NOMO-1 (cell line): Measurements from ENCODE around the gene MRPL34.
A peak's percentile ranks its signal among the peaks of the same experiment; 100 is the strongest.

ENCODE experiments used
- DNase-seq, 2 experiments: peaks; one replicate each; lab custom pipeline; 2025; ENCODE audit not compliant: unreplicated experiment in 2 of 2; lab: John Stamatoyannopoulos, UW

MRPL34 gene

GRCh38 chr19:17327068-17327653 lies 21.5 kb downstream of the MRPL34 start:
- DNase-seq: no peak

GRCh38 chr19:17327654-17328516 lies 22.2 kb downstream of the MRPL34 start:
- DNase-seq: no peak

- DNase-seq: no peak
Measured at GRCh38 chr19:17328517-17329365, 23.1 kb downstream of the MRPL34 start.

DNA sequence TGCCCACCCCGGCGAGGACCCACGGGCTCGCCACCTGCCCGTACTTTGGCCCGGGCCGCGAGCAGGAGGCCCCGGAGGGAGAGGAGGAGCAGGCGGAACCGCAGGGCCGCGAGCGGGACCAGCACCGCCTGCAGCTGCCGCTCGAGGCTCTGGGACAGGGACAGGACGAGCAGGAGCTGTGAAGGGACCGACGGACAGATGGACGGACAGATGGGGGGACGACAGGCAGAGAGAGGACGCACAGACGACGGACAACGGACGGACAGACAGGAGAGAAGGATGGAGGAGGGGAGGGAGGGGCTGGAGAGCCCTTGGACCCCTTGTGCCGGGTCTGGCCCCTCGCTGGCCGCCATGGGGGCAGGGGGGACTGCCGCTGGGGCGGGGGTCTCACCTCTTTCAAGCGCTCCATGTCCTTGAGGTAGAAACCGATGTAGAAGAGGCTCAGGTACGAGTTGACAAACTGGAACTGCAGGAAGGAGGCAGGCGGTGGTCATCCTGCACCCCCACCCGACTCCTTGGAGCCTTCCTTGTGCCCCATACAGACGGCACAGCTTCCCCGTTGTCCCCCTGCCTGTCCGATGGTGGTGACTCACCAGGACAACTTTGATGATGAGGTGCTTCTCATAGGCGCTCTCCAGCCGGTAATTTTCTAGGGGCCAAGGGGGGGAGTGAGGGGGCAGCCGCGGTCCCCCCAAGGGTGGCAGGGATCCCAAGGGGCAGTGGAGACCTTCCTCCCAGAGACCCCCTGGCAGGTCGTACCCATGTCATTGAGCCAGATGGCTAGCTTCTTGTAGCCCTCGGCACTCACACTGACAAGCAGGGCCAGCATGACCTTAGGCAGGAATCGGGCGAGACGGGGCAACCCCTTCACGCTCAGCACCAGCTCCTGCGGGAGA lies 23.9 kb downstream of the MRPL34 start:
- DNase-seq: no peak

DNA sequence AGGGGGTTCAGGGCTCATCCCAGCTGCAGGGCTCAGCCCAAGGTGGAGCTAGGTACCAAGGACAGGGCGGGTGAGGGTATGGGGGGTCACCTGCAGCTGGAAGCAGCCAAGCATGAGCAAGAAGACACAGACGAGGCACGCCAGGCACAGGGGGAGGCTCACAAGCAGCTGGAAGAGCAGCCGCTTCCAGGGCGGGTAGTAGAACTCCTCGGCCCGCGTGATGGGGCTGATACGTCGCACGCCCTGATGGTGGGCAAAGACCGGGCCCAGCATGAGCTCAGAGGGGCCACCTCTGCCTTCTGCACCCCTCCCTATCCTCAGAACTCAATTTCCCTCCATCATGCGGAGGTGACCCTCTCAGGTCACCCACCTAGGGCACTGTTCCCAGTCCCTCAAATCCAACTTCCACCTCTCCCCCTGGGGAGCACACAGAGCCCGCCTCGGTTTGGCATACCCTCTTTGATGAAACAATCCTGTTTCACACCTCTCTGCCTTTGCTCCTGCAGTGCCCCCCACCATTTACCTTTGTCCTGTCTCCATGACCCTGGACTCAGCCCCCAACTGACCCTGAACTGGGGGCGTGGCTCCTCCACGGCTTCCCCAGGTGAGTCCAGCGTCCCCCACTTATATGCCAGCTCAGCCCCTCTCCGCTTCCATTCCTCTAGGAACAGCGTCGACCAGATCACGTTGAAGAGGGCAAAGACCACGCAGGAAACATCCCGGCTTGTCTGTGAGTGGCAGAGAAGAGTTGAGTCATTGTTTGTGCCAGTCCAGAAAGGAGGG lies 24.8 kb downstream of the MRPL34 start:
- DNase-seq: no peak

DNA sequence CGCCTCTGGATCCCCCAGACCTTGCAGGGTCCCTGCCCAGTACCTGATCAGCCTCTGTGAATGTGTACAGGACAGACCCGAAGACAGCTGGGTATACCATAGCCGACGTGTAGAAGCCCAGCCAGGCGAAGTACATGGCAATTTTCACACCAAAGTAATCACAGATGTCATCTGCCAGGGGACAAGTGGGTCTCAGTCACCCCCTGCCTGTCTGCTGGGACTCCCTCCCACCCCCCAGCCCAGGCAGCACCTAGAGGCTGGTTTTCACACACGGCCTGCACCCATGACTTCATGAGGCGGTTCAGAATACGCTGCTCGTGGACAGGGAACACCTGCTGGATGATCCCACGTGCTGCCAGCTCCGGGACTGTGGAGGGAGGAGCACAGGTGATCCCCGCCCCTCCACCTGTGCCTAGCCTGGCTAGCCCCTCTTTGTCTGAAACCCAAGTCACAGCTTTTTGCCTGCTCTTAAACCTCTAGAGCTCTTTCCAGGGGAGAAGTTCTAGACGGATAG lies 25.4 kb downstream of the MRPL34 start:
- no peak for DNase-seq

DNA sequence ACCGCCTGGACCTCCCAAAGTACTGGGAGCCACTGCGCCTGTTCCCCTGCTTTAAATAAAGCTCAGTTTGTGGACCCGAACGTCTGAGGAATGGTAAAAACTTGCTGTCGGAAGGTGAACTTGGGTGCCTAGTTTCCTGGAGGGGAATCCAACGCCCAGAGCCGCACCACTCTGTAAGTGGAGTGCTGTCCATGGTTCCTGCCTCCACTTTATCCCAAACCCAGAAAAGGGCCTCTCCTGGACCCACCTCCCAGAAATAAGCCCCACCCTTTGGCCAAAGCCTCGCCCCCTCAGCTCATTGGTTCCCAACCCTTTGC lies 26.6 kb downstream of the MRPL34 start:
- no peak for DNase-seq

GRCh38 chr19:17332677-17333581 lies 27.3 kb downstream of the MRPL34 start:
- peak in 1 of 2 experiments; percentile 12 for DNase-seq

DNA sequence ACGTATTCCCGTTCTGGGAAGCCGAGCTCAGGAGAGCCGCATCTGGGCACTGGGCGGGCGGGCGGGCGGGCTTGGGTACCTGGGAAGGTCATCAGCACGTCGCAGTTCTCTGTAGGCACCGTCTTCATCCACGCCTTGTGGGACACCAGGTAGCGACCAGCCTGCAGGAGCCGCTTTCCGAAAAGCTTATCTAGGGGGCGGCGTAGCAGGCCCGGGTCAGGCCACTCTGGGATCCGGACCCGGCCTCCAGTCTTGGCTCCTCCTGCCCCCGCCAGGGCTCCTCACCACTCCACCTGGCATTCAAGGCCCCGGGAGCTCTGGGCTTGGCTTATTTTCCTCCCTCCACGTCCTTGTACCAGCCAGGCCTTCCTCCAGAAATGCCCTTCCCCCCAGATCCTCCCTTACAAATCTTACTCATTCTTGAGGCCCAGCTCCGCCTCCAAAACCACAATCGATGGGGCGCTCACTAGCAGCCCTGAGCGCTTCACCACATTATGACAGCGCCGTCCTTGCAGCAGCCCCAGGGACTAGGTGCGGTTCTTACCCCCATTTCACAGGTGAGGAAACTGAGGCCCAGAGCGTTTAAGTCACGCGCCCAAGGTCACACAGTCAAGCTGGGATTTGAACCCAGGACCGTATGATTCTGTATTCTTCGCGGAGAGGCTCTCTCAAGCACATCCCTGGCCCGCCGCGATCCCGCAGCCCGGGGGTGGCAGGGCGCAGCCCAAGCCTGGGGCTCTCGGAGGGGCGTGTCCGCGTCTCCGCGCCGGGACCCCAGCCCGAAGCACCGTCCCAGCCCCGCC lies 28.1 kb downstream of the MRPL34 start:
- peak; percentile 90 to 94 for DNase-seq

- peak; percentile 92 to 93 for DNase-seq
Measured at GRCh38 chr19:17334414-17335409, 29.0 kb downstream of the MRPL34 start, which contains the start of gene ANO8. ANO8 (minus strand) TSS chr19:17334855; CDS start chr19:17334670, 185 bp downstream.

DNA sequence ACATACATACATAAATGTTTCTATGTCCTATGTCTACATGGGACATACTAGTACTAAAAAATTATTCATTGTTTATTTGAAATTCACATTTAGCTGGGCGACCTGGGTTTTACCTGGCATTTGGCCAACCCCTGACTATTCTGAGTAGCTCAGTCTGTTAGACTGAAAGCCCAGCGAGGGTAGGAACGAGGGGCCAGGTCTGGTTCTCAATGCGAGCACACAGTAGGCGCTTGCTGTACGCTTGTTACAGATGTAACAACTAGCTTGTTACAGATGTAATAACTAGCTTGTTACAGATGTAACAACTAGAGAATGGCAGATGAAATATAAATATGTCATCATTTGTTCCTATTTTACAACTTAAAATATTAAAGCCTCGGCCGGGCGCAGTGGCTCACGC lies 29.9 kb downstream of the MRPL34 start:
- DNase-seq: no peak

GRCh38 chr19:17336872-17337674 lies 31.4 kb downstream of the MRPL34 start, which contains the start of gene GTPBP3:
GTPBP3 (plus strand) TSS chr19:17337553; CDS start chr19:17337612, 59 bp downstream.
- DNase-seq: peak; percentile 97 to 99

GRCh38 chr19:17337675-17338432 lies 32.2 kb downstream of the MRPL34 start:
- peak; percentile 5 to 25 for DNase-seq

- DNase-seq: no peak
Measured at GRCh38 chr19:17338433-17339078, 32.9 kb downstream of the MRPL34 start.
